Fibroblast of lung (primary cell): ENCODE data around the gene ICOSLG. TPM values are rescaled to one million over a fixed set of nuclear protein-coding genes. Genes with fewer than 3 reads are reported as not detected.
"Not testable (repeated sequence)": the region's sequence is repeated elsewhere in the genome, so short reads cannot be mapped to it uniquely, and the experiment has no call there.

ENCODE experiments used
- DNase-seq, 2 donors: peaks; one replicate each; pipeline versions ENCODE4 v3.0.0 to v3.0.0-alpha.2; 2010; ENCODE audit warnings: low read depth in 2 of 2
- H2AFZ ChIP-seq: 2 replicates; pipeline ENCODE4 v1.5.1; 2012; ENCODE audit warnings: low read length, control low read depth, inconsistent platforms
- H3K27ac ChIP-seq: 2 replicates; pipeline ENCODE4 v1.5.1; 2011; ENCODE audit warnings: low read length, control low read depth; ENCODE audit not compliant: insufficient read depth
- H3K27me3 ChIP-seq: 2 replicates; pipeline ENCODE4 v1.5.1; 2011; ENCODE audit warnings: mild to moderate bottlenecking, low read length; ENCODE audit not compliant: control insufficient read depth, insufficient read depth
- H3K36me3 ChIP-seq: 2 replicates; pipeline ENCODE4 v1.5.1; 2011; ENCODE audit warnings: low read length; ENCODE audit not compliant: control insufficient read depth, insufficient read depth
- H3K4me1 ChIP-seq: 2 replicates; pipeline ENCODE4 v1.5.1; 2011; ENCODE audit warnings: low read length; ENCODE audit not compliant: control insufficient read depth, insufficient read depth; ENCODE audit errors: extremely low read depth
- H3K4me2 ChIP-seq: 2 replicates; pipeline ENCODE4 v1.5.1; 2011; ENCODE audit warnings: low read length, control low read depth; ENCODE audit not compliant: insufficient read depth; ENCODE audit errors: extremely low read depth
- H3K4me3 ChIP-seq, 4 experiments: fragments of 200-600 bp in 1 of 4; sonication (generic) in 1 of 4; replicated peaks in 1 of 4; 2 replicates each; pipeline ENCODE4 v1.5.1; 2011 to 2016; ENCODE audit warnings: low read length in 4 of 4, low read depth in 3 of 4, mild to moderate bottlenecking in 3 of 4, control low read depth in 2 of 4, inconsistent platforms in 1 of 4, mixed read lengths in 1 of 4; ENCODE audit not compliant: insufficient read depth in 1 of 4; ENCODE audit errors: control extremely low read depth in 1 of 4
- H3K79me2 ChIP-seq: 2 replicates; pipeline ENCODE4 v1.5.1; 2012; ENCODE audit warnings: mild to moderate bottlenecking, low read length, inconsistent platforms; ENCODE audit not compliant: control insufficient read depth, insufficient read depth
- H3K9ac ChIP-seq: 2 replicates; pipeline ENCODE4 v1.5.1; 2011; ENCODE audit warnings: mild to moderate bottlenecking, low read length, control low read depth; ENCODE audit not compliant: insufficient read depth
- H3K9me3 ChIP-seq: 2 replicates; pipeline ENCODE4 v1.5.1; 2012; ENCODE audit warnings: low read depth, low read length; ENCODE audit not compliant: control insufficient read depth, insufficient read depth
- H4K20me1 ChIP-seq: 2 replicates; pipeline ENCODE4 v1.5.1; 2011; ENCODE audit warnings: low read length; ENCODE audit not compliant: control insufficient read depth, insufficient read depth; ENCODE audit errors: extremely low read depth
- EZH2 ChIP-seq: IDR thresholded peaks from 2 replicates; pipeline ENCODE4 v1.5.1; 2012; ENCODE audit warnings: low read length, control low read depth, mild to moderate bottlenecking; ENCODE audit errors: missing control alignments
- polyA plus RNA-seq, 2 donors: library from polyadenylated mRNA; depleted of rRNA in 1 of 2; stranded (reverse) in 1 of 2; unstranded in 1 of 2; fragments of >200 nt; gene quantifications; 2 replicates each; pipeline ENCODE4 v1.2.1, GENCODE V29; 2011 to 2012; ENCODE audit warnings: missing spikeins in 1 of 2
- total RNA-seq: library from RNA; depleted of rRNA; stranded (reverse); fragments of >200 nt; gene quantifications from 2 replicates; pipeline ENCODE4 v1.2.1, GENCODE V29; 2014
- TF ChIP-seq, protein P1 (sequence below), 2 donors: IDR thresholded peaks in 1 of 2; conservative IDR thresholded peaks in 1 of 2; 1 replicate in 1 of 2; 2 replicates in 1 of 2; pipeline ENCODE4 v1.5.1; 2011 to 2012; ENCODE audit warnings: low read length in 2 of 2, control low read depth in 1 of 2, inconsistent platforms in 1 of 2, low read depth in 1 of 2, mild to moderate bottlenecking in 1 of 2

The ICOSLG gene
- total and polyA plus RNA-seq, 2 donors (not counting 1 experiment from before 2014, with no cell fraction given): under 0.01 TPM; not detected in 1

DNA sequence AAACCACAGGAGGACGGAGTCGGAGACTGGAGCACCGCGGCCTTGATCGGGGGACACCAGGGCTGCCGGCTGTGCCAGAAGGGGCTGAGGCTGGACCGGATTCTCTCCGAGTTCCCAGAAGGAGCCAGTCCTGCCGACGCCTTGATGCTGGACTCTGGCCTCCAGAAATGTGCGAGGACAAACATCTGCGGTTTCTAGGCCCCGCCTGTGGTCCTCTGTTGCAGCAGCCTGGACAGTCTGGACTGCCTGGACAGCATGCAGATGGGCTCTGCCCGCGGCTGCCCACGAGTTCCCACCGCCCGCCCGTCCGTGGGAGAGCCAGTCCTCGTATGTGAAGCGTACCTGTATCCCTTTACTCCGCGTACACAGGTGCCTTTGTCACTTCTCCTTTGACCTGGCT lies 34.6 kb downstream of the ICOSLG start:
- not testable (repeated sequence) for H3K4me1 ChIP-seq, H3K36me3 ChIP-seq, H3K4me2 ChIP-seq, DNase-seq, H3K27ac ChIP-seq, H3K27me3 ChIP-seq, H3K4me3 ChIP-seq, H3K9ac ChIP-seq, H3K79me2 ChIP-seq, H3K9me3 ChIP-seq, H4K20me1 ChIP-seq, H2AFZ ChIP-seq

GRCh38 chr21:44202590-44203299 lies 38.0 kb downstream of the ICOSLG start:
- not testable (repeated sequence) for H3K9ac ChIP-seq, H3K4me2 ChIP-seq, H3K79me2 ChIP-seq, H2AFZ ChIP-seq, DNase-seq, H3K4me3 ChIP-seq, H3K9me3 ChIP-seq, H4K20me1 ChIP-seq, H3K36me3 ChIP-seq, H3K27me3 ChIP-seq, H3K27ac ChIP-seq, H3K4me1 ChIP-seq

GRCh38 chr21:44199997-44200396 lies 40.7 kb downstream of the ICOSLG start:
- H3K79me2 ChIP-seq, H4K20me1 ChIP-seq, H2AFZ ChIP-seq, H3K27me3 ChIP-seq, H3K4me1 ChIP-seq, H3K36me3 ChIP-seq, H3K9me3 ChIP-seq, DNase-seq, H3K9ac ChIP-seq, H3K27ac ChIP-seq, H3K4me2 ChIP-seq, H3K4me3 ChIP-seq: not testable (repeated sequence)

DNA sequence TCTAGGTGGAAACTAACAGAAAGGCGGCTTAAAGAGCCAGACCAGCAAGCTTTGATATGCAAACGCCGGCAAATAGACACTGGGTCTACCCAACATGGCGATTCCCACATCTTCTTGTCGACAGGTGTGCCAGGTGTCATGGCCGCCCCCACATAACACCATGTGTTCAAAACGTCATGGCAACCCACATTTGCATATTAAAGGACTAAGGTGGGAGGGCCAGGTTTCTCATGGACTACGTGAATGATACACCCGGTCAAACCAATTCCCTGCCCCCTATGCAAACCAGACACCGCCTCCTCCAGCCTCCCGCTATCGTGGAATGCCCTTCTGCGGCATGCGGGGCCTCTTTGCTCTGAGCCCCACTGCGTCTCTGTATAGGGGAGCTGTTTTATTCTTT lies 41.3 kb downstream of the ICOSLG start:
- no peak overlapping the region for H3K9ac ChIP-seq
- TF ChIP-seq EZH2: no peak
- TF ChIP-seq, protein P1, sequence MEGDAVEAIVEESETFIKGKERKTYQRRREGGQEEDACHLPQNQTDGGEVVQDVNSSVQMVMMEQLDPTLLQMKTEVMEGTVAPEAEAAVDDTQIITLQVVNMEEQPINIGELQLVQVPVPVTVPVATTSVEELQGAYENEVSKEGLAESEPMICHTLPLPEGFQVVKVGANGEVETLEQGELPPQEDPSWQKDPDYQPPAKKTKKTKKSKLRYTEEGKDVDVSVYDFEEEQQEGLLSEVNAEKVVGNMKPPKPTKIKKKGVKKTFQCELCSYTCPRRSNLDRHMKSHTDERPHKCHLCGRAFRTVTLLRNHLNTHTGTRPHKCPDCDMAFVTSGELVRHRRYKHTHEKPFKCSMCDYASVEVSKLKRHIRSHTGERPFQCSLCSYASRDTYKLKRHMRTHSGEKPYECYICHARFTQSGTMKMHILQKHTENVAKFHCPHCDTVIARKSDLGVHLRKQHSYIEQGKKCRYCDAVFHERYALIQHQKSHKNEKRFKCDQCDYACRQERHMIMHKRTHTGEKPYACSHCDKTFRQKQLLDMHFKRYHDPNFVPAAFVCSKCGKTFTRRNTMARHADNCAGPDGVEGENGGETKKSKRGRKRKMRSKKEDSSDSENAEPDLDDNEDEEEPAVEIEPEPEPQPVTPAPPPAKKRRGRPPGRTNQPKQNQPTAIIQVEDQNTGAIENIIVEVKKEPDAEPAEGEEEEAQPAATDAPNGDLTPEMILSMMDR (conservative IDR thresholded peaks at IDR 0.05 in 1 of 2, IDR thresholded peaks at IDR 0.05 in 1 of 2; ENCODE audit: low read depth in 1 of 2, low read length in 2 of 2): no peak
- H3K9me3 ChIP-seq: no peaks in the 10 kb centered on the region
- no peak overlapping the region for H3K4me2 ChIP-seq
- H3K27me3 ChIP-seq: no peaks in the 10 kb centered on the region
- DNase-seq: no peak
- H3K79me2 ChIP-seq: no peaks in the 10 kb centered on the region
- H4K20me1 ChIP-seq: no peaks in the 10 kb centered on the region
- no peak overlapping the region for H3K27ac ChIP-seq
- no peaks in the 10 kb centered on the region for H3K36me3 ChIP-seq
- no peaks in the 10 kb centered on the region for H3K4me1 ChIP-seq
- H2AFZ ChIP-seq: no peak overlapping the region
- H3K4me3 ChIP-seq: no peak overlapping the region

DNA sequence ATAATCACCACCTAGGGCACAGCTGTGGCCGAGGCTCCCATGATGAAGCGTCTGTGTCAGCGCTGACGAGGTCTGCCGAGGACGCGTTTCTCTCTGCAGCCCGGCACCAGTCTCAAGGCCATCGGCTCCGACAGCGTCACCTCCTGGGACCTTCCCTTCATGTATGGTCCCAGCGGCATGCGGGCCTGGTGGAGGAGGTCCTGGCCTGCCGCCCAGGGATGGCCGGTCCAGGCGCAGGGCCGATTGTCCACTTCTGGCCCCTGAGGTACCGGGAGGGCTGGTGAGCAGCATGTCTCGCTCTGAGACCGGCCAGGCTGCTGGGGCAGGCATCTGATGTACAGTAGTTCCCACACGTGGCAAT lies 43.6 kb downstream of the ICOSLG start:
- not testable (repeated sequence) for H3K4me2 ChIP-seq, H4K20me1 ChIP-seq, H3K79me2 ChIP-seq, H2AFZ ChIP-seq, H3K9me3 ChIP-seq, H3K4me1 ChIP-seq, H3K4me3 ChIP-seq, H3K27ac ChIP-seq, H3K27me3 ChIP-seq, DNase-seq, H3K9ac ChIP-seq, H3K36me3 ChIP-seq

DNA sequence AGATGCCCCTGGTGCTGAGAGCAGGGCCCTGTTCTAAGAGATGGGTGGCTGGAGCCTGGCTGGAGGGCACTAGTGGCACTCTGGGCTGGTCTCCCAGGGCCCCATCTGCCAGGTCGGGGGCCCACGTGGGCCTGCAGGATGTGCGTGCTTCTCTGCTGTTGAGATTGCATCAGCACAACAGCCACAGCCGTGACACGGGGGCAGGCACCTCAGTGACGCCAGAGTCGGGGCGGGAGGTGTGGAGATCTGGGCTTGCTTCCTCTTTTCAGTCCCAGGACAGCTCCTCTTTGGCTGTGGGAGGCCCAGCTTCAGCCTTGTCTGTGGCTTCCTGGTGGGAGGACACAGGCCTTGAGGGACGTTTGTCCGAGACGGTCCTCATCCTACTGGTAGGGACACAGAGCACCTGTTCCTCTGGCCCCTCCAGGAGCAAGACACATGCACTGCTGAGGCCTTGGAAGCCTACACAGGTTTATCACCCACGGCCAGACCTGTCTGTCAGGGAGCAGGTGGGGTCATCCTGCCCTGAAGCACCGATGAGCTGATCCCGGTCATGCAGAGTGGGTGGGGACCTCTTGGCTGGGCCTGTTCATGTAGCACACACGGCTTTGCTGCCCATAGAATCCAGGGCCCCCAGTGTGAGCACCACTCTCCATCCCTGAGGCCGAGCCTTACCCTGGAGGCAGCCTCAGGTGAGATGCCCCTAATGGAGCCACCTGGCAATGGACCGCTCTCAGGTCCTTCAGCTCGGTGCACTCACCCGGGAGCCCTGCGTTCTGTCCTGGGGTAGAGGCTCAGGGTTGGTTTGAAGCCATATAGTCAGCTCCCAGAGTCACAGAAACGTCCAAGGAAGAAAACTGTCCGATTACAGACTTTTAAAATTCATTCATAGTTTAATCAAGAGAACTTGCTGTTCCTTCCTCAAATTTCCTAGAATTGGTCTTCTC lies 44.3 kb downstream of the ICOSLG start:
- H3K4me1 ChIP-seq, H3K27ac ChIP-seq, H3K27me3 ChIP-seq, H2AFZ ChIP-seq, H3K9ac ChIP-seq, H3K4me2 ChIP-seq, H3K36me3 ChIP-seq, H3K9me3 ChIP-seq, H4K20me1 ChIP-seq, H3K79me2 ChIP-seq, DNase-seq, H3K4me3 ChIP-seq: not testable (repeated sequence)
